ENCODE data around the gene DPM3.
"Not testable (repeated sequence)": the region's sequence is repeated elsewhere in the genome, so short reads cannot be mapped to it uniquely, and the experiment has no call there.

DPM3 gene

GRCh38 chr1:155124503-155125463 lies 15.5 kb downstream of the DPM3 start:
- in situ Hi-C loops (cut with HindIII; ENCODE audit: low pct_ligation_motif_present, low sequenced_read_pairs): no loop called here
- no peak overlapping the region for H3K4me3 ChIP-seq (ENCODE audit: low read depth, low read length)
- no peak overlapping the region for H3K27ac ChIP-seq
- H3K36me3 ChIP-seq (replicated peaks): no peaks in the 10 kb centered on the region
- H3K27me3 ChIP-seq (replicated peaks): peaks cover 40% of the 10 kb centered on the region
- peak; percentile 52 for DNase-seq
- TF ChIP-seq CTCF (IDR thresholded peaks at IDR 0.05; ENCODE audit: low read depth, low read length, missing control alignments): no peak

- no peak overlapping the region for H3K4me3 ChIP-seq (ENCODE audit: low read depth, low read length)
- no peak overlapping the region for H3K27ac ChIP-seq
- H3K36me3 ChIP-seq (replicated peaks): no peaks in the 10 kb centered on the region
- DNase-seq: no peak
- in situ Hi-C loops (cut with HindIII; ENCODE audit: low pct_ligation_motif_present, low sequenced_read_pairs): no loop called here
- H3K27me3 ChIP-seq (replicated peaks): peaks cover 36% of the 10 kb centered on the region
- no peak for TF ChIP-seq CTCF (IDR thresholded peaks at IDR 0.05; ENCODE audit: low read depth, low read length, missing control alignments)
These were observed 16.5 kb downstream of the DPM3 start for GRCh38 chr1:155123801-155124200.

- Histone ChIP-seq H3K4me3 (ENCODE audit: low read depth, low read length) (no peak overlapping the region), H3K27ac (no peak overlapping the region), H3K36me3 (replicated peaks) (no peaks in the 10 kb centered on the region), H3K27me3 (replicated peaks) (peaks cover 24% of the 10 kb centered on the region)
- in situ Hi-C loops (cut with HindIII; ENCODE audit: low pct_ligation_motif_present, low sequenced_read_pairs): no loop called here
- no peak for DNase-seq
- no peak for TF ChIP-seq CTCF (IDR thresholded peaks at IDR 0.05; ENCODE audit: low read depth, low read length, missing control alignments)
These were observed 18.0 kb downstream of the DPM3 start for GRCh38 chr1:155122308-155122707.

GRCh38 chr1:155121249-155121648 lies 19.1 kb downstream of the DPM3 start:
- Histone ChIP-seq H3K4me3 (ENCODE audit: low read depth, low read length) (no peak overlapping the region), H3K27ac (no peak overlapping the region), H3K27me3 (replicated peaks) (peaks cover 16% of the 10 kb centered on the region), H3K36me3 (replicated peaks) (no peaks in the 10 kb centered on the region)
- DNase-seq: no peak
- in situ Hi-C loops (cut with HindIII; ENCODE audit: low pct_ligation_motif_present, low sequenced_read_pairs): no loop called here
- no peak for TF ChIP-seq CTCF (IDR thresholded peaks at IDR 0.05; ENCODE audit: low read depth, low read length, missing control alignments)

GRCh38 chr1:155120253-155120652 lies 20.1 kb downstream of the DPM3 start:
- Histone ChIP-seq H3K36me3 (replicated peaks) (no peaks in the 10 kb centered on the region), H3K27ac (no peak overlapping the region), H3K4me3 (ENCODE audit: low read depth, low read length) (no peak overlapping the region), H3K27me3 (replicated peaks) (peaks cover 11% of the 10 kb centered on the region)
- in situ Hi-C loops (cut with HindIII; ENCODE audit: low pct_ligation_motif_present, low sequenced_read_pairs): no loop called here
- no peak for TF ChIP-seq CTCF (IDR thresholded peaks at IDR 0.05; ENCODE audit: low read depth, low read length, missing control alignments)
- DNase-seq: no peak

GRCh38 chr1:155118090-155118489 lies 22.2 kb downstream of the DPM3 start:
- peaks cover 11% of the 10 kb centered on the region for H3K27me3 ChIP-seq (replicated peaks)
- H3K36me3 ChIP-seq (replicated peaks); DNase-seq; H3K27ac ChIP-seq; H3K4me3 ChIP-seq (ENCODE audit: low read depth, low read length): not testable (repeated sequence)
- in situ Hi-C loops (cut with HindIII; ENCODE audit: low pct_ligation_motif_present, low sequenced_read_pairs): loop anchor here (10.0 kb wide), 1 partner anchor 47 kb away; no protein-coding TSS in a partner anchor

All from brain microvascular endothelial cell (primary cell).